IMR-90 (cell line): ENCODE results near the gene GALNT16. TPM values are rescaled to one million over a fixed set of nuclear protein-coding genes. Genes with fewer than 3 reads are reported as not detected.

Source experiments
- ATAC-seq: fragments of 200-7000 bp; cut with Tn5 transposase; 2 replicates; pipeline ENCODE4 v1.9.1; 2020; ENCODE audit warnings: low read depth, mild to moderate bottlenecking, moderate library complexity
- BruUV-seq: library from RNA; stranded (reverse); fragments of 400-500 nt; replicated peaks from 2 replicates; lab custom pipeline; 2021; lab: Mats Ljungman, UMichigan
- CTCF ChIA-PET: fragments of 300-600 bp; formaldehyde crosslinking; extraction: SDS; loops from one replicate; lab custom pipeline; 2021; ENCODE audit warnings: antibody characterized with exemption; lab: Yijun Ruan, JAX
- POLR2A ChIA-PET: fragments of 300-600 bp; sonication (Branson Sonifier 250); formaldehyde crosslinking; loops from one replicate; lab custom pipeline; 2022; ENCODE audit warnings: antibody characterized with exemption; ENCODE audit not compliant: unreplicated experiment; lab: Charles Lee
- DNase-seq: peaks from one replicate; pipeline ENCODE4 v3.0.0; 2013
- H2AFZ ChIP-seq: replicated peaks from 2 replicates; pipeline ENCODE3; 2013; ENCODE audit warnings: low read length, mild to moderate bottlenecking; ENCODE audit not compliant: poor library complexity
- H2AK5ac ChIP-seq: 2 replicates; pipeline ENCODE4 v1.6.1; 2013; ENCODE audit warnings: low read depth, low read length, inconsistent platforms
- H2AK9ac ChIP-seq: replicated peaks from 2 replicates; pipeline ENCODE3; 2013; ENCODE audit warnings: mild to moderate bottlenecking, low read depth, low read length, moderate library complexity; ENCODE audit not compliant: poor library complexity
- H2BK120ac ChIP-seq: 2 replicates; pipeline ENCODE4 v1.6.1; 2013; ENCODE audit warnings: low read depth, low read length, inconsistent platforms
- H2BK15ac ChIP-seq: 3 replicates; pipeline ENCODE4 v1.6.1; 2013; ENCODE audit warnings: low read depth, low read length, inconsistent platforms
- H2BK20ac ChIP-seq: 2 replicates; pipeline ENCODE4 v1.6.1; 2013; ENCODE audit warnings: low read depth, mild to moderate bottlenecking, inconsistent platforms, low read length, moderate library complexity
- H2BK5ac ChIP-seq: 2 replicates; pipeline ENCODE4 v1.6.1; 2013; ENCODE audit warnings: mild to moderate bottlenecking, low read depth, low read length, inconsistent platforms; ENCODE audit not compliant: poor library complexity, severe bottlenecking
- H3K14ac ChIP-seq: replicated peaks from 2 replicates; pipeline ENCODE4 v1.6.1; 2013; ENCODE audit warnings: low read depth, low read length, inconsistent platforms
- H3K18ac ChIP-seq: 2 replicates; pipeline ENCODE4 v1.6.1; 2013; ENCODE audit warnings: low read depth, low read length, control low read depth
- H3K23ac ChIP-seq: 2 replicates; pipeline ENCODE4 v1.6.1; 2013; ENCODE audit warnings: low read depth, low read length, inconsistent platforms
- H3K27ac ChIP-seq: 2 replicates; pipeline ENCODE4 v1.5.1; 2013; ENCODE audit warnings: mild to moderate bottlenecking, control low read depth, low read length; ENCODE audit not compliant: insufficient read depth
- H3K27me3 ChIP-seq: 2 replicates; pipeline ENCODE4 v1.6.1; 2013; ENCODE audit warnings: low read length; ENCODE audit not compliant: control insufficient read depth, insufficient read depth
- H3K36me3 ChIP-seq: 2 replicates; pipeline ENCODE4 v1.6.1; 2013; ENCODE audit warnings: low read length, mixed read lengths; ENCODE audit not compliant: control insufficient read depth, insufficient read depth
- H3K4ac ChIP-seq: 2 replicates; pipeline ENCODE4 v1.6.1; 2013; ENCODE audit warnings: low read depth, low read length, inconsistent platforms
- H3K4me1 ChIP-seq: 2 replicates; pipeline ENCODE4 v1.6.1; 2013; ENCODE audit warnings: low read length, mixed read lengths; ENCODE audit not compliant: control insufficient read depth, insufficient read depth
- H3K4me2 ChIP-seq: 2 replicates; pipeline ENCODE4 v1.6.1; 2013; ENCODE audit warnings: low read depth, mild to moderate bottlenecking, control low read depth, low read length, moderate library complexity
- H3K4me3 ChIP-seq: 2 replicates; pipeline ENCODE4 v1.5.1; 2013; ENCODE audit warnings: low read depth, mild to moderate bottlenecking, control low read depth, low read length, moderate library complexity; ENCODE audit not compliant: insufficient read depth
- H3K56ac ChIP-seq: 2 replicates; pipeline ENCODE4 v1.6.1; 2013; ENCODE audit warnings: low read length, inconsistent platforms; ENCODE audit not compliant: insufficient read depth; ENCODE audit errors: extremely low read depth
- H3K79me1 ChIP-seq, 2 experiments: 2 replicates each; pipeline ENCODE4 v1.6.1; 2013; ENCODE audit warnings: low read length in 2 of 2, inconsistent platforms in 1 of 2, low read depth in 1 of 2
- H3K9ac ChIP-seq: 2 replicates; pipeline ENCODE4 v1.6.1; 2013; ENCODE audit warnings: low read depth, low read length, control low read depth
- H3K9me1 ChIP-seq: 2 replicates; pipeline ENCODE4 v1.6.1; 2013; ENCODE audit warnings: low read length, inconsistent platforms; ENCODE audit not compliant: insufficient read depth
- H3K9me3 ChIP-seq: 2 replicates; pipeline ENCODE4 v1.6.1; 2013; ENCODE audit warnings: low read length; ENCODE audit not compliant: control insufficient read depth, insufficient read depth
- H4K20me1 ChIP-seq: 2 replicates; pipeline ENCODE4 v1.6.1; 2013; ENCODE audit warnings: low read length, inconsistent platforms; ENCODE audit not compliant: insufficient read depth
- H4K5ac ChIP-seq: 2 replicates; pipeline ENCODE4 v1.6.1; 2013; ENCODE audit warnings: mild to moderate bottlenecking, low read depth, low read length, control low read depth
- H4K8ac ChIP-seq, 2 experiments: 2 replicates each; pipeline ENCODE4 v1.6.1; 2013; ENCODE audit warnings: low read depth in 2 of 2, low read length in 2 of 2, control low read depth in 1 of 2, inconsistent platforms in 1 of 2
- H4K91ac ChIP-seq: 2 replicates; pipeline ENCODE4 v1.6.1; 2013; ENCODE audit warnings: low read depth, low read length, inconsistent platforms; ENCODE audit not compliant: insufficient read depth
- CEBPB ChIP-seq: IDR thresholded peaks from 2 replicates; pipeline ENCODE4 v1.6.1; 2012; ENCODE audit warnings: low read depth, low read length, improper control_type of control experiment
- ELK1 ChIP-seq: fragments of 150-350 bp; IDR thresholded peaks from 2 replicates; pipeline ENCODE4 v1.6.1; 2016; ENCODE audit warnings: low read depth, mild to moderate bottlenecking, low read length, moderate library complexity, borderline replicate concordance
- MAZ ChIP-seq: IDR thresholded peaks from 2 replicates; pipeline ENCODE4 v1.6.1; 2012; ENCODE audit warnings: low read depth, mild to moderate bottlenecking, low read length, improper control_type of control experiment, moderate library complexity, borderline replicate concordance
- POLR2A ChIP-seq: IDR thresholded peaks from 2 replicates; pipeline ENCODE4 v1.6.1; 2012; ENCODE audit warnings: mild to moderate bottlenecking, low read depth, low read length
- RFX5 ChIP-seq: IDR thresholded peaks from 2 replicates; pipeline ENCODE4 v1.8.0; 2012; ENCODE audit warnings: low read depth, mild to moderate bottlenecking, low read length, moderate library complexity
- SMC3 ChIP-seq: fragments of 150-350 bp; IDR thresholded peaks from 2 replicates; pipeline ENCODE4 v1.6.1; 2016; ENCODE audit warnings: low read depth, mild to moderate bottlenecking, antibody characterized with exemption, low read length, moderate library complexity
- WGBS, 2 experiments: methylation state at CpG; one replicate each; pipeline versions ENCODE4 v1.1.5 to v1.1.7; 2013; ENCODE audit warnings: missing lambda C conversion rate in 2 of 2; ENCODE audit not compliant: insufficient read length in 1 of 2; ENCODE audit errors: extremely low coverage in 2 of 2; 5-methylcytosine and 5-hydroxymethylcytosine counted together
- dilution Hi-C: fragments of 300-500 bp; cut with HindIII; formaldehyde crosslinking; loops from one replicate; pipeline ENCODE4 v1.14.3; 2018; ENCODE audit warnings: low sequenced_read_pairs; ENCODE audit not compliant: unreplicated experiment
- in situ Hi-C: fragments of 300-500 bp; cut with MboI; formaldehyde crosslinking; loops from 3 replicates; pipeline ENCODE4 v1.14.3; 2019; ENCODE audit warnings: low sequenced_read_pairs, inconsistent platforms, mixed read lengths
- intact Hi-C: fragments of 100-400 bp; cut with micrococcal nuclease; formaldehyde crosslinking; loops from 2 replicates; pipeline ENCODE4 v1.10.0; 2022
- polyA plus RNA-seq, 3 experiments: library from polyadenylated mRNA; depleted of rRNA; stranded (reverse); fragments of >200 nt; gene quantifications; 2 replicates each; pipeline ENCODE4 v1.2.3, GENCODE V29; 2012; ENCODE audit warnings: low replicate concordance in 1 of 3
- total RNA-seq: library from RNA; depleted of rRNA; stranded (reverse); fragments of >200 nt; gene quantifications from 2 replicates; pipeline ENCODE4 v1.2.3, GENCODE V29; 2012

Gene GALNT16
- total and polyA plus RNA-seq, 2 of the 4 experiments (the other 2 are of a cell fraction): 0.36 to 1.5 TPM

DNA sequence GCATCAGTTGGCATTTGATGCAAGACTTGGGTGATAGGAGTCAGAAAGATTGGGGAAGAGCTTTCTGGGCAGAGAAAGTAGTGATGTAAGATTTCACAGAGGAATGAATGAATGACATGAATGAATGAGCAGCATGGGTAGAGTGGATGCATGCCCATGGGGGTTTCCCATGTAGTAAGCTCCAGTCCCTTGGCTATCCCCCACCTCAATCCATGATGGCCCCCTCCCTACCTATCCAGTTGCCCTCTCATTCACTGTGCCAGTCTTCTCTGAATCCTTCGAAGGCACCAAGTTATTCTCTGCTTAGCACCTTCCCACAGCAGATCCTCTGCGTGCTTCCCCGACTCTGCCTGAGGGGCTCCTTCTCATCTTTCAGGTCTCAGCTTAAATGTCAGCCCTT, 106.1 kb downstream of the GALNT16 start:
- no peaks in the 10 kb centered on the region for H3K9me1 ChIP-seq
- ATAC-seq (no peak), DNase-seq (no peak)
- intact Hi-C loops (no loop called here), dilution Hi-C loops (no loop called here), in situ Hi-C loops (no loop called here)
- no peak overlapping the region for H3K18ac ChIP-seq
- 0 out of 2 replicates have a peak, but pooled peaks cover 2% of the 10 kb centered on the region for H3K36me3 ChIP-seq
- H3K9ac ChIP-seq: no peak overlapping the region
- H2BK120ac ChIP-seq: no peak overlapping the region
- no peak overlapping the region for H4K91ac ChIP-seq
- H4K5ac ChIP-seq: no peak overlapping the region
- H3K4ac ChIP-seq: no peak overlapping the region
- H3K56ac ChIP-seq: no peak overlapping the region
- H2BK15ac ChIP-seq: no peak overlapping the region
- TF ChIP-seq CEBPB (no peak), SMC3 (no peak), RFX5 (no peak), POLR2A (no peak), ELK1 (no peak), MAZ (no peak)
- H2AK5ac ChIP-seq: no peak overlapping the region
- no peak overlapping the region for H2AK9ac ChIP-seq
- H3K79me1 ChIP-seq: no peaks in the 10 kb centered on the region
- H2BK20ac ChIP-seq: no peak overlapping the region
- no peaks in the 10 kb centered on the region for H3K27me3 ChIP-seq
- H4K20me1 ChIP-seq: no peaks in the 10 kb centered on the region
- no peaks in the 10 kb centered on the region for H3K4me1 ChIP-seq
- BruUV-seq: no TSS peak
- POLR2A ChIA-PET: no interaction called here
- no peak overlapping the region for H4K8ac ChIP-seq
- H3K4me2 ChIP-seq: no peak overlapping the region
- H3K14ac ChIP-seq: no peak overlapping the region
- no peak overlapping the region for H3K27ac ChIP-seq
- H3K23ac ChIP-seq: no peak overlapping the region
- H3K9me3 ChIP-seq: no peaks in the 10 kb centered on the region
- WGBS, 2 experiments: 77% methylated on average over 2 of the region's 3 CpGs; no CpG with 5 or more reads in 1 of the 2 experiments
- no peak overlapping the region for H2BK5ac ChIP-seq
- no peak overlapping the region for H2AFZ ChIP-seq
- CTCF ChIA-PET: no interaction called here
- H3K4me3 ChIP-seq: no peak overlapping the region
